Measurements from ENCODE around the gene FRAS1. TPM values are rescaled to one million over a fixed set of nuclear protein-coding genes. Genes with fewer than 3 reads are reported as not detected.

The FRAS1 gene
- total and polyA plus RNA-seq, 2 donors (not counting 1 experiment from before 2014, with no cell fraction given) = 0.03 to 0.12 TPM

DNA sequence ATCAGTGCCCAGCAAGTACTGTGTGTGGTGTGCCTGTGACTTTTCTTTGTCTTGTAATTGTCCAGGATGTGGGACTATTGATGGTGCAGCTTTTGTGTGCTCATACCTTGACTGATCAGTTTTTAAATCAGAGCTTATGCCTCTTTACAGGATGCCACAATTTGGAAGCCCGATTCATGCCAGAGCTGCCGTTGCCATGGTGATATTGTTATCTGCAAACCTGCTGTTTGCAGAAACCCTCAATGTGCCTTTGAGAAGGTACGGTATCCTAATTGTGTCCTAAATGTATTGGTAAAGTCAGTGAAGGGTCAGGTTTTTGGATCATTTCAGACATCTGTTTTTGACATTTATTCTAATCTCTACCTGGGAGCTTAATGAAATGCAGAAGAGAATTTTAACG lies 180.2 kb downstream of the FRAS1 start:
- H3K4me3 Mint-ChIP-seq = no peak overlapping the region
- H3K9me3 Mint-ChIP-seq (ENCODE audit: insufficient read depth) = no peaks in the 10 kb centered on the region
- no peak overlapping the region for H3K27ac Mint-ChIP-seq
- TF ChIP-seq, protein P1, sequence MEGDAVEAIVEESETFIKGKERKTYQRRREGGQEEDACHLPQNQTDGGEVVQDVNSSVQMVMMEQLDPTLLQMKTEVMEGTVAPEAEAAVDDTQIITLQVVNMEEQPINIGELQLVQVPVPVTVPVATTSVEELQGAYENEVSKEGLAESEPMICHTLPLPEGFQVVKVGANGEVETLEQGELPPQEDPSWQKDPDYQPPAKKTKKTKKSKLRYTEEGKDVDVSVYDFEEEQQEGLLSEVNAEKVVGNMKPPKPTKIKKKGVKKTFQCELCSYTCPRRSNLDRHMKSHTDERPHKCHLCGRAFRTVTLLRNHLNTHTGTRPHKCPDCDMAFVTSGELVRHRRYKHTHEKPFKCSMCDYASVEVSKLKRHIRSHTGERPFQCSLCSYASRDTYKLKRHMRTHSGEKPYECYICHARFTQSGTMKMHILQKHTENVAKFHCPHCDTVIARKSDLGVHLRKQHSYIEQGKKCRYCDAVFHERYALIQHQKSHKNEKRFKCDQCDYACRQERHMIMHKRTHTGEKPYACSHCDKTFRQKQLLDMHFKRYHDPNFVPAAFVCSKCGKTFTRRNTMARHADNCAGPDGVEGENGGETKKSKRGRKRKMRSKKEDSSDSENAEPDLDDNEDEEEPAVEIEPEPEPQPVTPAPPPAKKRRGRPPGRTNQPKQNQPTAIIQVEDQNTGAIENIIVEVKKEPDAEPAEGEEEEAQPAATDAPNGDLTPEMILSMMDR (IDR thresholded peaks at IDR 0.05) = no peak
- no peak for TF ChIP-seq EZH2 (IDR thresholded peaks at IDR 0.05; ENCODE audit: borderline replicate concordance, insufficient read depth, low read depth, low read length, poor library complexity, severe bottlenecking)
- no peaks in the 10 kb centered on the region for H3K4me1 ChIP-seq (ENCODE audit: control insufficient read depth in 2 of 2, insufficient read depth in 2 of 2, low read length in 2 of 2)
- H2AFZ ChIP-seq (ENCODE audit: insufficient read depth, low read depth, low read length, poor library complexity, severe bottlenecking) = no peak overlapping the region
- H3K27me3 Mint-ChIP-seq = peaks cover 8% of the 10 kb centered on the region
- no peak overlapping the region for H3K27ac ChIP-seq (ENCODE audit: low read length in 2 of 2)
- H3K36me3 ChIP-seq (replicated peaks in 1 of 2; ENCODE audit: control extremely low read depth in 1 of 2, control insufficient read depth in 1 of 2, extremely low read depth in 1 of 2, insufficient read depth in 2 of 2, low read length in 1 of 2) = no peaks in the 10 kb centered on the region
- H3K4me2 ChIP-seq (replicated peaks; ENCODE audit: low read depth, low read length, poor library complexity, severe bottlenecking) = no peak overlapping the region
- no peak overlapping the region for H3K9ac ChIP-seq (ENCODE audit: low read length)
- H4K20me1 ChIP-seq (ENCODE audit: control insufficient read depth, insufficient read depth, low read length, poor library complexity, severe bottlenecking) = no peaks in the 10 kb centered on the region
- H3K4me3 ChIP-seq (ENCODE audit: control extremely low read depth in 1 of 5, extremely low read depth in 1 of 5, insufficient read depth in 1 of 5, low read depth in 2 of 5, low read length in 4 of 5) = no peak overlapping the region
- H3K9me3 ChIP-seq (ENCODE audit: control extremely low read depth in 1 of 3, control insufficient read depth in 2 of 3, insufficient read depth in 1 of 3, low read length in 2 of 3) = no peaks in the 10 kb centered on the region
- CTCF ChIA-PET = no interaction called here
- H3K79me2 ChIP-seq (ENCODE audit: control insufficient read depth, insufficient read depth, low read length) = no peaks in the 10 kb centered on the region
- no peaks in the 10 kb centered on the region for H3K4me1 Mint-ChIP-seq
- no peak for DNase-seq
- POLR2A ChIA-PET = no interaction called here
- 94% methylated on average over 2 of the region's 4 CpGs for WGBS (ENCODE audit: insufficient coverage)
- intact Hi-C loops (cut with micrococcal nuclease) = no loop called here
- H3K27me3 ChIP-seq (replicated peaks in 1 of 4; ENCODE audit: control extremely low read depth in 1 of 4, control insufficient read depth in 3 of 4, insufficient read depth in 4 of 4, low read length in 3 of 4) = peaks cover 0 to 9% (median 0%) of the 10 kb centered on the region in 4 experiments
- no peak for ATAC-seq (ENCODE audit: low read depth)

DNA sequence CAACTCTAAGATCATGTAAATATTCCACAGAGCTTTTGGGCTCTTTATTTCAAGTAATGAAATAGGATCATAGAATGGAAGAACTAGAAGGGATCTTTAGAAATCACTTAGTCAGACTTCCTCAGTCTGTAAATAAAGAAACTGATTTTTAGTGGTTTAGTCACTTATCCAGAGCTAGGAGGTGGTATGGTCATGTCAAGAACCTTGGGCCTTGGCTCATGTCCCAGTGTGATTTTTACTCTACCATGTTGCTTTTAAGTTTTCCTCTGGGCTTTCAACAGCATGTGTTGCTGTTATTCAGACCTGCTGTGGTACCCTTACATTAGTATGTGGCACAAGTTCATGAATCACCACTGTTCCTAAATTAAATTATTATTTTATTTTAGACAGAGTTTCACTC lies 184.9 kb downstream of the FRAS1 start:
- Mint-ChIP-seq H3K27ac (no peak overlapping the region), H3K4me3 (no peak overlapping the region), H3K4me1 (no peaks in the 10 kb centered on the region), H3K27me3 (peaks cover 14% of the 10 kb centered on the region), H3K9me3 (ENCODE audit: insufficient read depth) (no peaks in the 10 kb centered on the region)
- Histone ChIP-seq H3K27ac (ENCODE audit: low read length in 2 of 2) (no peak overlapping the region), H3K4me3 (ENCODE audit: control extremely low read depth in 1 of 5, extremely low read depth in 1 of 5, insufficient read depth in 1 of 5, low read depth in 2 of 5, low read length in 4 of 5) (no peak overlapping the region), H3K27me3 (replicated peaks in 1 of 4; ENCODE audit: control extremely low read depth in 1 of 4, control insufficient read depth in 3 of 4, insufficient read depth in 4 of 4, low read length in 3 of 4) (peaks cover 0 to 6% (median 0%) of the 10 kb centered on the region in 4 experiments), H3K36me3 (replicated peaks in 1 of 2; ENCODE audit: control extremely low read depth in 1 of 2, control insufficient read depth in 1 of 2, extremely low read depth in 1 of 2, insufficient read depth in 2 of 2, low read length in 1 of 2) (no peaks in the 10 kb centered on the region), H3K9me3 (ENCODE audit: control extremely low read depth in 1 of 3, control insufficient read depth in 2 of 3, insufficient read depth in 1 of 3, low read length in 2 of 3) (no peaks in the 10 kb centered on the region), H3K4me1 (ENCODE audit: control insufficient read depth in 2 of 2, insufficient read depth in 2 of 2, low read length in 2 of 2) (no peaks in the 10 kb centered on the region), H3K4me2 (replicated peaks; ENCODE audit: low read depth, low read length, poor library complexity, severe bottlenecking) (no peak overlapping the region), H2AFZ (ENCODE audit: insufficient read depth, low read depth, low read length, poor library complexity, severe bottlenecking) (no peak overlapping the region), H4K20me1 (ENCODE audit: control insufficient read depth, insufficient read depth, low read length, poor library complexity, severe bottlenecking) (no peaks in the 10 kb centered on the region), H3K79me2 (ENCODE audit: control insufficient read depth, insufficient read depth, low read length) (no peaks in the 10 kb centered on the region), H3K9ac (ENCODE audit: low read length) (no peak overlapping the region)
- ChIA-PET CTCF (no interaction called here), POLR2A (no interaction called here)
- no peak for DNase-seq
- no peak for TF ChIP-seq EZH2 (IDR thresholded peaks at IDR 0.05; ENCODE audit: borderline replicate concordance, insufficient read depth, low read depth, low read length, poor library complexity, severe bottlenecking)
- TF ChIP-seq, protein P1 (IDR thresholded peaks at IDR 0.05) = no peak
- intact Hi-C loops (cut with micrococcal nuclease) = no loop called here
- ATAC-seq (ENCODE audit: low read depth) = no peak
